NCI-H82 treated with DMSO at 0.1 percent for 48 hours (cell line): ENCODE measurements around the gene TMEM108.

ENCODE experiments used
- DNase-seq: peaks from one replicate; lab custom pipeline; 2025; ENCODE audit not compliant: unreplicated experiment; lab: John Stamatoyannopoulos, UW

Gene TMEM108

DNA sequence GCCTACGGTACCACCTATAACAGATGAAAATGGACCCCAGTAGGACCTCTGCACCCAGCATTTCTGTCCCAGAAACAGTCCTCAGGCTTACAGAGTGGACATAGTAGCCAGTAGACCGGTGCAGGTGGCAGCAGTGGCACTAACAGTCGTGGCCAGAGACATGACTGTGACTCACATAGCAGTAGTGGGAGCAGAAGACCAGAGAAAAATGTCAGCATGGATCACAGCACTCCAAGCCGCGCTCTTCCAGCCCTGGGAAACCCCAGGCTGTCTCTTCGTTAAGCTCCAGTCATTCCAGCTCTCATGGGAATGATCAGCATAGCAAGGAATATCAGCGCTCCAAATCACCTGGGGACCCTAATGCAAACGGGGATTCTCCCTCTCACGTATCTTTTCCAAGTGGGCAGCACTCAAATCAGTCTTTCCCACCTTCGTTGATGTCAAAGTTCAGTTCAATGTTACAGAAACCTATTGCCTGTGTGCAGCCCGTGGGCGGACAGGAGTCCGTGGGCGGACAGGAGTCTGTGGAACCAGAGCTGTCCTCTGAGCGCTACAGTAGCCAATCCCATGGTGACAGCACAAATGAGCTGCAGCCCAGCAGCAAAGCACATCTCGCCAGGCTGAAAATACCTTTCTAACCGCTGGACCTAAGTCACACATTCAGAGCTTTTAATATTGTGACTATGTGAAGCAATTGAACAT is 372.2 kb downstream of the TMEM108 start:
- DNase-seq = no peak

DNA sequence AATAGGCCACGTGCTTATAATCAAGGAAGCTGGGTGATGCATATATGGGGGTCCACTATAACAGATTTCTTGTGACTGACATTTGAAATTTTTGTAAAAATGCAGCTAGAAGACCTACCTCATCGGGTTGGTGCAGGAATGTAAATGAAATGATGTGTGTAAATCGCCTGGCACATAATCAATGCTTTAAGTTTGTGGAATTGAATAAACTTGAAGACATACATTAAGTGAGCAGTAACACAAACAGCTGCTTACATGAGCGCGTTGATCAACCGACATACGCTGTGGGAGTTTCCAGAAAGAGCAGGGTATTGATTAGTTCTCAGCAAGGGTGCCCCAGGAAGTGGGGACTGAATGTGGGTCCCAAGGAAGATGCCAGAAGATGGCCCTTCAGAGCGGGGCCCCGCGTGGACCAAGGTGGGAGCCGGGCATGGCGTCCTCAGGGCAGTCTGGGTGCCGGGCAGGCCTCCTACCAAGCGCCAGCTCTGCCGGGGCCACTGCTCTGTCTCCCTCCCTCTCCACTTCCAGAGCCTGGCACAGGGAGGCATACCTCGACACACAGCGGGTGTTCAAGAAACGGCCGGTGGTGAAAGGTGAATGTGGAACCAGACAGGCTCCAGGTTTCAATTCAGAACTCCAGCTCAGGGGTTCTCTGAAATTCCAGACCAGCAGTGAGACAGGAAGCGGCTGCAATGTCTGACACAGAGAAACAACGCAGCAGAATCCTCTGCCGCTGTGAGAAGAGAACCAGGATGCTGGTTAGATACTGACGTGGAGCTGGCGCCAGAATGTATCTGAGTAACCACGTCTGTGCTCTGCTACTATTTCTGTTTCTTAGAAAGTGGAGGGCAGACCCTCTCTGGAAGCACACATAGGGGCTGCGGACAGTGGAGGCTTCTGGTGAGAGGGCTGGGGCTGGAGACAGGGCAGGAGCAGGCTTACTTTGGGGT is 374.3 kb downstream of the TMEM108 start:
- no peak for DNase-seq

DNA sequence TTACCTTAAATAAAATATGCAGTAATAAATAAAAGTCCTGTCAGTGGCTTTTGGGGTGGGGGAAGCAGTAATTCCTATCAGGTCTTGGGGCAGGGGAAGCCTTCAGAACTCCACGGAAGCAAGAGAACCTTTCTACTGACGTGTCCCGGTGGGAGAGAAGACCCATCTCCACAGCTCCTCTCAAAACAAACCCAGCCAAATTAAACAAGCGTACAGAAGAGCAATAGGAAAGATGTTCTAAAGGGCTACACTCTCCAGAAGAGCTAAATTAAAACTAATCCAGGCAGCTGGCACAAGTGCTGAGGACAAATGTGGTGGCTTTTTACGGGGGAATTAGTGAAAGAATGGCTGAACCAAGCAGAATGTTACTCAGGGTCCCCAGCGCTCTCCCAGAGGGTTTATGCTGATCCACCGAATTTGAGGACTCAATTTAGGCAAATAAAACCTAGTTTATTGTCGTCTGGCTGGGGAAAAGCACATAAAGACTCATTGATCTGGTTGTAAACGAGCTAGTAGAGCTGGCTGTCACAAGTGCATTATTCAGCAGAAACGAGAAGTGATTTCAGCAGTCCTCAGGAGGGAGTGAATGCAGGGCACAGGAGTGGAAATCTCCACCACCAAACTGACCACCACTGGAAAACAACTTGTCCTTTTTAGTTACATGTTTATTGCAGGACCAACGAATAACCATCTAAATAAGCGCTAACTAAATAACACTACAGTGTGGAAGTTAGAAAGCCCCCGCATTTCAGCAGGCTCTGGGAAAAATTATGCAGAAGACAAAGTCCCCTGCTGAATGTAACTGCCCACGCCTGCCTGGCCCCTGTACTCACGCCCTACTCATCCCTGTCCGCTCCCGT is 375.2 kb downstream of the TMEM108 start:
- no peak for DNase-seq

DNA sequence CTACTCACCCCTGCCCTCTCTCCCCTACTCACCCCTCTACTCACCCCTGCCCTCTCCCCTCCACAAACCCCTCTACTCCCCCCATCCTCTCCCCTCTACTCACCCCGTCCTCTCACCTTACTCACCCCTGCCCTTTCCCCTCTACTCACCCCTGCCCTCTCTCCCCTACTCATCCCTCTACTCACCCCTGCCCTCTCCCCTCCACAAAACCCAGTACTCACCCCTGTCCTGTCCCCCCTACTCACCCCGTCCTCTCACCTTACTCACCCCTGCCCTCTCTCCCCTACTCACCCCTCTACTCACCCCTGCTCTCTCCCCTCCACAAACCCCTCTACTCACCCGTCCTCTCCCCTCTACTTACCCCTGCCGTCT is 375.8 kb downstream of the TMEM108 start:
- no peak for DNase-seq

DNA sequence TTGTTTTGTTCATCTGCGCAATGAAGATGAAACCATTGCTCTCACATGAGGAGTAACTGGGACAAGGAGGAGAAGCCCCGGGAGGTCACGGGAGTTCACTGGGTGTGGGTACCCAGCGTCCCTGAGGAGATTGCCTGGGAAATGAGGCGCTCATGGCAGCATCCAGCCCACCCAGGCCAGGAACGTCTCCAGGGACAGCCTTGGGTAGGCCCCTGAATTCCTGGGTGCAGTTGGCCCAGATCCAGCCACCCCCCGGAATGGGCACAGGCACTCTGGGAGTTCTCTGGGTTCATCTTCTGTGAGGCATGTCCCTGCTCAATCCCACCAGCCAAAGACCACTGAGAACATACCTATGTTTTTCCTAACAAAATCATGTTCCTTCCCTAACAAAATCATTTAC is 380.2 kb downstream of the TMEM108 start:
- DNase-seq = no peak

DNA sequence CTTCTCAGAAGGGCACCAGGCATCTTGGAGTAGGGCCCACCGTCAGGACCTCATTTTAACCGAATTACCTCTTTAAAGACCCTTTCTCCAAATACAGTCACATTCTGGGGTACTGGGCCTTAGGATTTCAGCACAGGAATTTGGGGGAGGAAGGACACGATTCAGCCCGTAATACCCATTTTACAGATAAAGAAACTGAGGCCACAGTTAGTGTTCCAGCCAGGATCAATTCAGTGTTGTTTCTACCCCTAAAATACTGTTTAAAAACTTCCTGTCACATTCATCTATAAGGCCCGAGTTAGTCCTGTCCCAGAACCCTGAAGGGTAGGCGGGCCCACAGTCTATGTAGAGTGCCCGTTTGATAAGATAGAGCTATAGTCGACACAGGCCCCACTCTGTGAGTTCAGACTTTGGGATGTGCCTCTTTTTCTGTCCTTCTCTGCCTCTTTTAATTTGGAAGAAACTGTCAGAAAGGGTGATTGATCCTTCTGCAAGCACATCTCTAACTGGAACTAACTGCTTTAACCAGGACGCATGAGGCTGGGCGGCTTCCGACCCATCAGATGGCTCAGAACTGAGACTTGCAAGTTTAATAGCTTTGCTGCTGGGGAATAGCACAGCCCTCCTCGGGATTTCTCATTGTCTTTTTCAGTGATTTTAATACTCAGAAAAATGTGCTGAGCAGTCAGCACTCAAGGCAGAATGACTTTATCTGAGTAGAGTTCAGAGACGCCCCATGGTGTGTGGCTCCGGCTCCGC is 381.1 kb downstream of the TMEM108 start:
- DNase-seq = no peak

DNA sequence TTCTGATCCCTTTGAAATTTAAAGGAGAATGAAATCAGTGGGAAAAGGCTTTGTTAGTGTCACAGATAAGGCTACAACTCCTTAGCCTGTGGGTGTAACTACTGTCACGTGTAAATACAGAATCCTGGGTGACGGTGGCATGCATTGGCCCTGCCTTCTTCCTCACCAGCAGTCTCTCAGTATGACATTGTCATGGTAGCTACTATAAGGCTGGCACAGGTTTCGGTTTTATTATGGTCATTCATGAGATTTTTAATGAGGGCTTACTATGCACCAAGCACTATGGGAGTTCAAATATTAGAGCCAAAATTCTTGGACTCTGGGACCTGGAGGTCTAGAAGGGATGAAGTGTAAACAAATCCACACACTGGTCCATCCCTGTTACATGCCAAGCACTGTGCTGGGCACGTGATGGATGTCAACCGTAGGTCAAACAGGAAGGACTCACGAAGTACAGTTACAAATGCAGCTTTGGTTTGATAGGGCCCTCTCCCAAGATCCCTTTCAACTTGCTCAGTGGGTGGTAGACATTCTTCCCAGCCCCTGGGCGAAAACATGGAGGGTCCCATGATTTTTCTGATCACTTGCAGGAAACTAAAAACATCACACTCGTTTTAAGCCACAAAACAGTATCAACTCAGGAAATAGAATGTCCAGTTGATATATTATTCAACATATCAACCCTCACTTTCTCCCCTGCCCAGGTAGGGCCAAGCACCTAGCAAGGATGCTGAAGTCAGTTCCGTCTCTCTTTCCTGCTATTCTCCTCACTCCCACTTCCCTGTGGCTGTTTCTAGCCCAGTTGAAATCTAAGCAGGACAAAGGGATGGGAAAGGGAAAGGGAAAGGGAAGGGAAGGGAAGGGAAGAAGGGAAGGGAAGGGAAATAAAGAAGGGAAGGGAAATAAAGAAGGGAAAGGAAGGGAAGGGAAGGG is 387.0 kb downstream of the TMEM108 start:
- no peak for DNase-seq

DNA sequence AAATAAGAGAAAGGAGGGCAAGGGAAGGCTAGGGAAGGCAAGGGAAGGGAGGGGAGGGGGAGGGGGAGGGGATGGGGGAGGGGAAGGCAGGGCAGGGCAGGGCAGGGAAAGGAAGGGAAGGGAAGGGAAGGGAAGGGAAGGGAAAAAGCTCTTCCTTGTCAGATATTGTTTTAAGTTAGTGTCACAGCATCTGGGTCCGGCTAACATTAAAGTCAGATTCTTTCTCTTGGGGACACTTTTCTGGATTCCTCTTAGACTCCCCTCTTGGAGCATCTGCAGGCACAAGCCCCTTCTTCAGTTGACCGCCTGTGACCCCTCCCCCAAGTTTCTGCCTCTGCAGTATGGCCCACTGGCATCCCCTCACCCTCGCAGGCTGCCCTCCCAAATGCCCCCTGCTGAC is 387.7 kb downstream of the TMEM108 start:
- no peak for DNase-seq

DNA sequence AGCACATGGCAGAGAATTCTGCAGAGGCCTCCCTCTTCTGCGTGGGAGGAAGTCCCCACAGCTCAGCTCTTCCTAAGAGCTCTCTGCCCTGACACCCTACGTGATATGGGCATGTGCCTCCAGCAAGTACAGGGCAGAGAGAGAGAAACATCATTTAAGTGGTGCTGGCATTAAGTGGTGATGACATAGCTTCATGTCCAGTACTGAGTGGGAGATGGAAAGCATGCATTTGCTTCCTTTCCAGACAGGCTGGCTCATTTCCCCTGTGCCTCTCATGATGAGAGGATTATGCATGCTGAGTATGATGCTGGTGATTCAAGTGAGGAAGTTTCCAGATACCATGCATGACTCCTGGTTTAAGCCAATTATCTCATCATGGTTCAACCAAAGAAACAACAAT is 388.5 kb downstream of the TMEM108 start:
- no peak for DNase-seq

DNA sequence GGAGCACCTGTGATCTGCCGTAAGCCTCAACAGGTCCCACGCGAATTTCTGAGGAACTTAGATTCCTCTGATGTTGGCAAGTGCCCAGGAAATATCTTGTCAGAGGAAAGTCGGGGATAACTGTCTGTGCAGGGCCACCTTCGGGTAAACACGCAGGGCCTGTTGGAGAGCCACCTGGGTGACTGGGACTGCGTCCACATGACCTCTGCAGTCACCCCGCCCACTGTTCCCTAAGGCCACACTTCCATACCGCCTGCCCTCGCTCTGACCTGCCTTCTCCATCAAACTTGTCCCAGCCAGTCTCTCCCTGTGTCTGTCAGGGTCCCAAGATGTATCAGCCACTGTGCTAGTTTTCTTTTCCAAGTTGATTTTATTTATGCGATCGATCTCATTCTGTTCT is 390.4 kb downstream of the TMEM108 start:
- no peak for DNase-seq

DNA sequence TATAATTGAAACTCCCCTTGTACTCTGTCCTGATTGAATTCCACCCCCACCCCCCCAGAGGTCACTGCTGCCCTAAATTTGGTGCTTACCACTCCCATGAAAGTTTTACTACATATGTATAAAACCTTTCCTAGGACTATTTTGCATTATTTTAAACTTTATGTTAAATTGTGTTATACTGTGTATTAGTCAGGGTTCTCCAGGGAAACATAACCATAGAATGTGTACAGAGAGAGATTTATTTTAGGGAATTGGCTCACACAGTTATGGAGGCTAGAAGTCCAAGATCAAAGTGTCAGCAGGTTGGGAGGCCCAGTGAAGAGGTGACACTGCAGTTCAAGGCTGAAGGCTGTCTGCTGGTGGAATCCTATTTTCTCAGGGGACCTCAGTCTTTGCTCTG is 390.9 kb downstream of the TMEM108 start:
- DNase-seq = no peak

DNA sequence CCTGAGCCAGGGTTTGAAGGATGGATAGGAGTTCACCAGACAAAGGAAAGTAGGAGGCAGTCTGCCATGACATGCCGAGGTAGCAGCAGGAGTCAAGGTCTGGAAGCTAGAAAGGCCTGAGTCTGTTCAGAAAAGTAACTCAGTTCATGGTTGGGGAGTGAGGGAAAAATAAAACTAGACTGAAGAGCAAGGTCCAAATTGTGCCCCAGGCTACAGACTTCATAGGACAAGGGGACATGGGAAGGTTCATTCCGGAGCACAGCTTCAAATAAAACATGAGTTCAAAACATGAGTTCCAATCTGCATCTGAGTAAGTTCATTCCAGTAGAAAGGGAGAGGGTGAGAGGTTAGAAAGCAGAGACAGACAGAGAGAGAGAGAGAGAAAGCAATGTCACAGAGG is 401.4 kb downstream of the TMEM108 start:
- DNase-seq = no peak

DNA sequence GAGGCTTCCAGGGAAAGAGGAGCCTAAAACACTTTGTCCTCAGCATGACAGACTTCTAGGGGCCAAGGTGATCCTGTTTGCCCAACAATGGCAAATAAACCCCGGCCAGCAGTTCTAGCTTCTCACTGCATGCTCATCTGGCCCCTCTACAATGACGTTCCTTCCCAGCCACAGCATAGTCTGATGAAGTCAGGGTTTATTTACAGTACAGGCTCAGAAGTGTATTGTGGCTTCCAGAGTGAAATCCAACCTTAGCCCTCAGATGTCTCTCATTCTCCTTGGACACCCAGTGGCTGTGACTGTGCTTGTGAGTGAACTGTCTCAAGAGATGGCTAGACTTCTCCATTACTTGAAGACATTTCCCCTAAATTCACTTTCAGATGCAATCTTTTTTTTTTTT is 402.5 kb downstream of the TMEM108 start:
- DNase-seq = no peak

DNA sequence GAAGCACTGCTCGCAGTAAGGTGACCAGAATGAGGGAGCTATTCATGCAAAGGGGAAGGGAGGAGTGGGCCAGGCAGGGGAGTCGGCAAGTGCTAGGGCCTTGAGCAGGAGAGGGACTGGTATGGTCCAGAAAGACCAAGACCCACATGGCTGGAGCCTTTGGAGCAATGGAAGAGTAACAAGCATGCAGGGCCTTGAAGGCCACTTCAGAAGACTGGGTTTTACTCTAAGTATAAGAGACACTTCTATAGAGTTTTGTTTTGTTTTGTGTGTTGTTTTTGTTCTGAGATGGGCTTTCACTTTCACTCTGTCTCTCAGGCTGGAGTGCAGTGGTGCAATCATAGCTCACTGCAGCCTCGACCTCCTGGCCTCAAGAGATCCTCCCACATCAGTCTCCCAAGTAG is 403.7 kb downstream of the TMEM108 start:
- no peak for DNase-seq

DNA sequence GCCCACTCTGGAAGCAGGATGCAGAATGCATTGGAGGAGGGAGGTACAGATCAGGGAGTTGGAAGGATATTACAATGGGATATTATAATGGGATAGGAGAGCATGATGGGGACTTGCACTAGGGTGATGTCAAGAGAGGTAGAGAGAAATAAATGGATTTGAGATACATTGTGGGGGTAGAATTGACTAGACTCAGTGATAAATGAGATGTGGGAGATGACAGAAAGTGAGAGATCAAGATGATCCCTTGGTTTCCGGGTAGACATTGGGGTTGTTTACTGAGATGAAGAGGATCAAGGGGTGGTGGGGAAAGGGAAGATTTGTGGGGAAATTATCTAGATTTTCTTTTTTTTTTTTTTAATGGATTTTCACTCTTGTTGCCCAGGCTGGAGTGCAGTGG is 404.3 kb downstream of the TMEM108 start:
- DNase-seq = no peak

DNA sequence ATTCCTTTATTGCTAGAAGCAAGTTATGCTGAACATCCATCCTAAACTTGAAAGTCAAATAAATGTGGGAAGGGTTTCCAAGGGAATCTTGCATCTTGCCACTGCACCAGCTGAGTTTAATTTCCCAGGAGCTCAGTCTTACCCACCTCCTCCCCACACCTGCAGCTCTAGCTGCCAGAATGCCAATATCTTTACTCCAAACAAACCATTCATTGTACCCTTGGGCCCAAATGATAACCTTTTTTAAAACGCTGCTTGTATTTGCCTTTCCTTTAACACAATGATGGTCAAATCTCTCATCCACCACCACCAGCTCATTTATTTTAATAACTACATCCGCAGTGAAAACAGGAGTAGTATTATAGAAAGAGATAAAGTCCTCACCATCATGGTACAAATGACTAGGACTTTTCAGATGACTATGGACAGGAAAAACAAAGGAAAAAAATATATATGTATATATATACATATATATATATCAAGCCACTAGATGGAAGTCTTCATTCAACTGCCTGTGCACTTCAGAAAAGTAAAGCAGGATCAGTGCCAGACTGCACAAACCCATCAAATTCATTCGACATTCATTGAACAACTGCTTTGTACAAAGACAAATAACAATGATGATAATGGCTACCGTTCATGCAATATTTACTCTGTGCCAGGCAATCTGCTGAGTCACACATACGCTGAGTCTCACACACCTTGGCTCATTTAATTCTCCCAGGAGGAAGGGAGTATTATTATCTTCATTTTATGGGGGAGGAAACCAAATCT is 405.6 kb downstream of the TMEM108 start:
- no peak for DNase-seq

DNA sequence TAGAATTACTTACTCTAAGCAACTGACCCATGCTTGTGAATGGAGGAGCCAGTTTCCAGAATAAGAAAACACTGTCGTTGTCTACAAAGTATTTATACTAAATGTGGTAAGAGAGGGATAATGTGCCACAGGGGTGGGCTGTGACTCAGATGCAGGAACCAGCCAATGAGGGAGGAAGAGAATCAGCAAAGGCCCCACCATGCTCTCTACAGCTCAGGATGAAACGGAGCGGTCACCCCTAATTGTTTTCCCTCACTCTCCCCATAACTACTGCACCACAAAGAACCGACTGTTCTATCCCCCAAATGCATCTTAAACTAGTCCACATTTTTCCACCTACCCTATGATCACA is 406.2 kb downstream of the TMEM108 start:
- DNase-seq = no peak

DNA sequence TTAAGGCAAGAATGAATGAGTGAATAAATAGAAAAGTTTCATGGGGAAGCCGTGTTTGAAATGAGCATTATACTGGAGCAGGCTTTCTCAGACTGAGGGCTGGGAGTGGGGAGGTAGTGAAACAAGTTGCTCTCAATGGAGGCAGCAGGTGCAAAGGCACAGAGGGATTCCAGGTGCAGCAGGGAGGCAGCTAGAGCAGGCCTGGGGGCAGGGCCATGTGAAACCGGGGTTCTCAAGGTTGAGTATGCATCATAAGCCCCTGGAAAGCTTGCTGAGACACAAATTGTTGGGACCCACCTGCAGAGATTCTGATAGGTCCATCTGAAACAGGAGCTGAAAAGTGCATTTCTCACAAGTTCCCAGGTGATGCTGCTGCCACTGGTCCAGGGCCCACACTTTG is 406.9 kb downstream of the TMEM108 start:
- no peak for DNase-seq
